Endothelial cell of umbilical vein (primary cell): ENCODE data around the gene FRYL. TPM values are rescaled to one million over a fixed set of nuclear protein-coding genes. Genes with fewer than 3 reads are reported as not detected.

Experiments
- BruUV-seq: library from RNA; stranded (reverse); fragments of 400-500 nt; replicated peaks from 2 replicates; lab custom pipeline; 2021; lab: Mats Ljungman, UMichigan
- CTCF ChIA-PET: fragments of 300-600, 350-600 bp; sonication (Branson Sonifier 250); formaldehyde crosslinking; loops from one replicate; lab custom pipeline; 2021; ENCODE audit warnings: antibody characterized with exemption, inconsistent platforms; lab: Charles Lee
- POLR2A ChIA-PET: fragments of 300-600, 350-600 bp; sonication (Branson Sonifier 250); formaldehyde crosslinking; loops from one replicate; lab custom pipeline; 2021; ENCODE audit warnings: antibody characterized with exemption, inconsistent platforms; lab: Charles Lee
- DNase-seq: peaks from one replicate; pipeline ENCODE4 v3.0.0-alpha.2; 2011; ENCODE audit warnings: low read depth, low spot score
- FAIRE-seq: peaks from 2 replicates; lab custom pipeline; 2011; peaks lifted over from hg19 to GRCh38; lab: Jason Lieb, UNC
- H2AFZ ChIP-seq: 2 replicates; pipeline ENCODE4 v1.6.0; 2012; ENCODE audit warnings: low read depth, low read length, control low read depth, inconsistent platforms
- H3K27ac ChIP-seq: 2 replicates; pipeline ENCODE4 v1.5.1; 2011; ENCODE audit warnings: low read depth, mild to moderate bottlenecking, control low read depth, low read length, moderate library complexity; ENCODE audit not compliant: insufficient read depth
- H3K27me3 ChIP-seq, 2 experiments: 2 replicates each; pipeline versions ENCODE4 v1.6.0 to v1.6.1; 2011; ENCODE audit warnings: low read length in 2 of 2, mixed read lengths in 1 of 2; ENCODE audit not compliant: control insufficient read depth in 2 of 2, insufficient read depth in 2 of 2
- H3K36me3 ChIP-seq, 2 experiments: 2 replicates in 1 of 2; 3 replicates in 1 of 2; pipeline ENCODE4 v1.5.1; 2011; ENCODE audit warnings: low read length in 2 of 2, mild to moderate bottlenecking in 1 of 2, moderate library complexity in 1 of 2; ENCODE audit not compliant: control insufficient read depth in 2 of 2, insufficient read depth in 2 of 2; ENCODE audit errors: extremely low read depth in 1 of 2
- H3K4me1 ChIP-seq: 3 replicates; pipeline ENCODE4 v1.5.1; 2011; ENCODE audit warnings: mild to moderate bottlenecking, low read length; ENCODE audit not compliant: control insufficient read depth, insufficient read depth; ENCODE audit errors: extremely low read depth
- H3K4me2 ChIP-seq: 2 replicates; pipeline ENCODE4 v1.6.1; 2011; ENCODE audit warnings: low read length, control low read depth, mixed read lengths; ENCODE audit not compliant: insufficient read depth
- H3K4me3 ChIP-seq, 3 experiments: fragments of 200-600 bp in 1 of 3; sonication (generic), shearing (Covaris generic) in 1 of 3; replicated peaks in 1 of 3; 2 replicates each; pipeline ENCODE4 v1.5.1; 2011 to 2016; ENCODE audit warnings: control low read depth in 3 of 3, low read length in 3 of 3, mild to moderate bottlenecking in 2 of 3, inconsistent platforms in 1 of 3, low read depth in 1 of 3, moderate library complexity in 1 of 3; ENCODE audit not compliant: insufficient read depth in 1 of 3
- H3K79me2 ChIP-seq: 2 replicates; pipeline ENCODE4 v1.6.0; 2012; ENCODE audit warnings: low read length, inconsistent platforms; ENCODE audit not compliant: control insufficient read depth, insufficient read depth
- H3K9ac ChIP-seq: replicated peaks from 2 replicates; pipeline ENCODE3; 2011; ENCODE audit warnings: low read length, control low read depth; ENCODE audit not compliant: insufficient read depth; ENCODE audit errors: extremely low read depth
- H3K9me1 ChIP-seq: replicated peaks from 3 replicates; pipeline ENCODE4 v1.6.0; 2011; ENCODE audit warnings: mild to moderate bottlenecking, low read length; ENCODE audit not compliant: control insufficient read depth, insufficient read depth; ENCODE audit errors: extremely low read depth
- H3K9me3 ChIP-seq: replicated peaks from 2 replicates; pipeline ENCODE4 v1.5.1; 2012; ENCODE audit warnings: low read length, inconsistent platforms; ENCODE audit not compliant: control insufficient read depth, insufficient read depth
- H4K20me1 ChIP-seq: replicated peaks from 2 replicates; pipeline ENCODE3; 2011; ENCODE audit warnings: mild to moderate bottlenecking, low read length; ENCODE audit not compliant: control insufficient read depth, insufficient read depth; ENCODE audit errors: extremely low read depth
- EZH2 ChIP-seq: IDR thresholded peaks from 2 replicates; pipeline ENCODE4 v1.6.1; 2012; ENCODE audit warnings: borderline replicate concordance, low read depth, mild to moderate bottlenecking, moderate library complexity, low read length, inconsistent platforms; ENCODE audit not compliant: severe bottlenecking
- FOS ChIP-seq: IDR thresholded peaks from 2 replicates; pipeline ENCODE4 v1.6.1; 2011; ENCODE audit warnings: mild to moderate bottlenecking, low read length, moderate library complexity, borderline replicate concordance; ENCODE audit not compliant: insufficient read depth
- GATA2 ChIP-seq: IDR thresholded peaks from 2 replicates; pipeline ENCODE4 v1.7.0; 2011; ENCODE audit warnings: low read depth, mild to moderate bottlenecking, moderate library complexity, mixed read lengths, low read length; ENCODE audit not compliant: insufficient read length, insufficient read depth
- JUN ChIP-seq: IDR thresholded peaks from 2 replicates; pipeline ENCODE4 v1.6.1; 2011; ENCODE audit warnings: borderline replicate concordance, low read depth; ENCODE audit not compliant: insufficient read length, insufficient read depth
- MYC ChIP-seq: IDR thresholded peaks from one replicate; pipeline ENCODE4 v1.6.1; 2011; ENCODE audit warnings: mild to moderate bottlenecking, low read depth, low read length
- POLR2A ChIP-seq: IDR thresholded peaks from 2 replicates; pipeline ENCODE4 v1.6.1; 2012; ENCODE audit warnings: low read depth, mild to moderate bottlenecking, control low read depth, low read length
- POLR2AphosphoS5 ChIP-seq: IDR thresholded peaks from 2 replicates; pipeline ENCODE4 v1.6.1; 2012; ENCODE audit warnings: low read depth, mild to moderate bottlenecking, control low read depth, low read length, moderate library complexity; ENCODE audit not compliant: insufficient read depth
- dilution Hi-C: fragments of 300-500 bp; cut with MboI; formaldehyde crosslinking; loops from one replicate; pipeline ENCODE4 v1.15.0; 2019; ENCODE audit warnings: low sequenced_read_pairs; ENCODE audit not compliant: extremely low pct_ligation_motif_present
- intact Hi-C: fragments of 100-400 bp; cut with micrococcal nuclease; formaldehyde crosslinking; loops from one replicate; pipeline ENCODE4 v1.10.0; 2022
- polyA plus RNA-seq, 4 experiments: library from polyadenylated mRNA; depleted of rRNA in 3 of 4; stranded (reverse) in 3 of 4; unstranded in 1 of 4; fragments of >200 nt; gene quantifications; 2 replicates each; pipeline versions ENCODE4 v1.2.1 to v1.2.3, GENCODE V29; 2011 to 2012; ENCODE audit warnings: missing spikeins in 1 of 4
- total RNA-seq: library from RNA; stranded (reverse); gene quantifications from 2 replicates; pipeline ENCODE4 v1.2.3, GENCODE V29; 2021
- TF ChIP-seq, protein P1 (sequence below): IDR thresholded peaks from 2 replicates; pipeline ENCODE4 v1.6.1; 2011; ENCODE audit not compliant: insufficient read depth, insufficient read length
- TF ChIP-seq, protein P2 (sequence below), 2 donors: IDR thresholded peaks; 1 replicate in 1 of 2; 2 replicates in 1 of 2; pipeline ENCODE4 v1.5.1; 2011; ENCODE audit warnings: low read length in 2 of 2, mild to moderate bottlenecking in 2 of 2, moderate library complexity in 2 of 2, control low read depth in 1 of 2, inconsistent platforms in 1 of 2, low read depth in 1 of 2; ENCODE audit not compliant: insufficient read depth in 1 of 2; ENCODE audit errors: extremely low read depth in 1 of 2

The FRYL gene
- total and polyA plus RNA-seq, 2 donors (not counting 3 experiments of a cell fraction or from before 2014, with no cell fraction given): 17.0 to 84.9 TPM

DNA sequence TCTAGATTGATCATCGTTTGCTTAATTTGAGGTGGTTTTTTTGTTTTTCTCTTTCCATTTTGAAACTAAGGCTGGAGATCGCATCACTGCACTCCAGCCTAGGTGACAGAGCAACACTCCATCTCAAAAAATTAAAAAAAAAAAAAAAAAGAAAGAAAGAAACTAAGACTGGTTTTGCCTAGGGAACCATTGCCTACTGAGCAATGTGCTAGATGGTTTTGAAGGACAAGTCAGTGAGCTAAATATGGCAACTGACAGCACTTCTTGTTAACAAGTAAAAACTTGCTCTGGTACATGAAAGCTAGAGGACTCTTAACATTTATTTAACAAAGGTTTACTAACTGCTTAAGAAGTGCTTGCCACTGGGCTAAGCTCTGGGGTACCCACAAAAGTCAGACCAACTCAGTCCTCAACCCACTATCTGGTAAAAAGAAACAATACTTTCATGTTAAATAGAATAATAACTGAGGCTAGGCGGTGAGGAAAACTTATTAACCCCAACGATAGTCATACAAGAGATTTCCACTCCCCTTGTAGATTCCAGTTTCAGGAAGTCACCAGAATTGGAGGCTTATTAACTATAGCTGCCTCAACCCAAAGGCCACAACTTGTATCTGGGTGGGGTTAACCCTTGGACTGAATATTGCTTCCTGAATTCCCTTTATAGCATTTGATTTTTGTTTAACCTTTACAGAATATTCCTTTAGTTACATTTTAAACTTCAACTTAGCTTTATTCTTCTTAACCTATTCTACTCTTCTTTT lies 111.6 kb downstream of the FRYL start:
- H3K4me2 ChIP-seq: no peak overlapping the region
- no peak overlapping the region for H3K9ac ChIP-seq
- no peaks in the 10 kb centered on the region for H3K9me1 ChIP-seq
- FAIRE-seq (no peak), DNase-seq (no peak)
- intact Hi-C loops: loop anchor here (5.0 kb wide), 2 partner anchors 46 to 76 kb away; no protein-coding TSS in a partner anchor
- H3K4me1 ChIP-seq: peaks cover 29% of the 10 kb centered on the region
- BruUV-seq: no TSS peak
- no peaks in the 10 kb centered on the region for H3K36me3 ChIP-seq
- H4K20me1 ChIP-seq: peaks cover 8% of the 10 kb centered on the region
- no peak overlapping the region for H3K27ac ChIP-seq
- no peak overlapping the region for H2AFZ ChIP-seq
- H3K4me3 ChIP-seq: no peak overlapping the region
- H3K9me3 ChIP-seq: no peaks in the 10 kb centered on the region
- POLR2A ChIA-PET: interaction anchor here (0.7 kb wide), 1 partner anchor 15 kb away, joined by 4 read pairs; no protein-coding TSS in a partner anchor
- CTCF ChIA-PET: interaction anchor here (0.6 to 1.2 kb wide), 4 partner anchors 13 to 123 kb away, joined by 3 to 6 read pairs (median 3); no protein-coding TSS in a partner anchor
- dilution Hi-C loops: no loop called here
- no peak for TF ChIP-seq MYC
- TF ChIP-seq JUN: no peak
- H3K79me2 ChIP-seq: peaks cover 36% of the 10 kb centered on the region
- H3K27me3 ChIP-seq: no peaks in the 10 kb centered on the region

DNA sequence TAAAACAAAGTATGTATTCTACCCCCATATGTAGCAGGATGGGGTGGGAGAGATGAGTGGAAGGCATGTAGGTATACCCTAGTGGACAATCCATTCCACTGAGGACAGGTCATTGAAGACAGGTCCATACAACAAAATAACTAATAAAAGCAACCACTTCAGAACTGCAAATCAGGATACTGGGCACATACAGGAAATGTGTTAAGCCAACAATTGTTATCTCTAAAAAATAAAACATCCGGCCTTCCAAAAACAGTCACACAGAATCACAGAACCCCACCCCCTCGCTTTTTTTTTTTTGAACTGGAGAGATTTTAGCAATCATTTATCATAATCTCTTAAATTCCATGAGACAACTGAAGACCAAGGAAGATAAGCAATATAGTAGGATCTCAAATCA lies 112.9 kb downstream of the FRYL start:
- Histone ChIP-seq H3K4me1 (peaks cover 29% of the 10 kb centered on the region), H3K9me3 (no peaks in the 10 kb centered on the region), H3K4me3 (no peak overlapping the region), H3K9me1 (no peaks in the 10 kb centered on the region), H2AFZ (no peak overlapping the region), H3K4me2 (peak overlapping the region; percentile 12), H3K9ac (no peak overlapping the region), H4K20me1 (peaks cover 6% of the 10 kb centered on the region), H3K79me2 (peaks cover 38% of the 10 kb centered on the region), H3K27me3 (no peaks in the 10 kb centered on the region), H3K36me3 (no peaks in the 10 kb centered on the region), H3K27ac (no peak overlapping the region)
- DNase-seq (peak; percentile 72), FAIRE-seq (peak; percentile 57)
- TF ChIP-seq, protein P1, sequence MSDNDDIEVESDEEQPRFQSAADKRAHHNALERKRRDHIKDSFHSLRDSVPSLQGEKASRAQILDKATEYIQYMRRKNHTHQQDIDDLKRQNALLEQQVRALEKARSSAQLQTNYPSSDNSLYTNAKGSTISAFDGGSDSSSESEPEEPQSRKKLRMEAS: no peak
- TF ChIP-seq POLR2AphosphoS5 (peak; percentile 50), JUN (peak; percentile 36), EZH2 (no peak), MYC (no peak), FOS (peak; percentile 10), GATA2 (peak; percentile 80), POLR2A (no peak)
- TF ChIP-seq, protein P2, sequence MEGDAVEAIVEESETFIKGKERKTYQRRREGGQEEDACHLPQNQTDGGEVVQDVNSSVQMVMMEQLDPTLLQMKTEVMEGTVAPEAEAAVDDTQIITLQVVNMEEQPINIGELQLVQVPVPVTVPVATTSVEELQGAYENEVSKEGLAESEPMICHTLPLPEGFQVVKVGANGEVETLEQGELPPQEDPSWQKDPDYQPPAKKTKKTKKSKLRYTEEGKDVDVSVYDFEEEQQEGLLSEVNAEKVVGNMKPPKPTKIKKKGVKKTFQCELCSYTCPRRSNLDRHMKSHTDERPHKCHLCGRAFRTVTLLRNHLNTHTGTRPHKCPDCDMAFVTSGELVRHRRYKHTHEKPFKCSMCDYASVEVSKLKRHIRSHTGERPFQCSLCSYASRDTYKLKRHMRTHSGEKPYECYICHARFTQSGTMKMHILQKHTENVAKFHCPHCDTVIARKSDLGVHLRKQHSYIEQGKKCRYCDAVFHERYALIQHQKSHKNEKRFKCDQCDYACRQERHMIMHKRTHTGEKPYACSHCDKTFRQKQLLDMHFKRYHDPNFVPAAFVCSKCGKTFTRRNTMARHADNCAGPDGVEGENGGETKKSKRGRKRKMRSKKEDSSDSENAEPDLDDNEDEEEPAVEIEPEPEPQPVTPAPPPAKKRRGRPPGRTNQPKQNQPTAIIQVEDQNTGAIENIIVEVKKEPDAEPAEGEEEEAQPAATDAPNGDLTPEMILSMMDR (IDR thresholded peaks at IDR 0.05; ENCODE audit: extremely low read depth in 1 of 2, insufficient read depth in 1 of 2, low read depth in 1 of 2, low read length in 2 of 2): no peak
- dilution Hi-C loops (no loop called here), intact Hi-C loops (loop anchor here (5.0 kb wide), 2 partner anchors 45 to 75 kb away; no protein-coding TSS in a partner anchor)
- ChIA-PET POLR2A (no interaction called here), CTCF (interaction anchor here (1.2 to 2.1 kb wide), 2 partner anchors 10 to 88 kb away, joined by 6 read pairs; no protein-coding TSS in a partner anchor)
- BruUV-seq: no TSS peak
